H1 (cell line): ENCODE results near the gene DNAJC5G. TPM values are rescaled to one million over a fixed set of nuclear protein-coding genes. Genes with fewer than 3 reads are reported as not detected.

ENCODE experiments used
- BCL11A ChIP-seq, 2 experiments: IDR thresholded peaks; one replicate each; pipeline ENCODE4 v1.6.1; 2011; ENCODE audit warnings: low read depth in 2 of 2, low read length in 2 of 2, mild to moderate bottlenecking in 2 of 2
- CTBP2 ChIP-seq: IDR thresholded peaks from 2 replicates; pipeline ENCODE4 v1.7.0; 2011; ENCODE audit warnings: borderline replicate concordance, mild to moderate bottlenecking, moderate library complexity, mixed read lengths, low read length; ENCODE audit not compliant: insufficient read depth, insufficient read length
- NANOG ChIP-seq: IDR thresholded peaks from 2 replicates; pipeline ENCODE4 v1.6.1; 2011; ENCODE audit warnings: low read length, low read depth, mild to moderate bottlenecking, inconsistent platforms; ENCODE audit not compliant: insufficient read depth, poor library complexity, severe bottlenecking
- NRF1 ChIP-seq: IDR thresholded peaks from 2 replicates; pipeline ENCODE4 v1.6.1; 2011; ENCODE audit warnings: mild to moderate bottlenecking, low read depth, low read length, improper control_type of control experiment
- RFX5 ChIP-seq: IDR thresholded peaks from 2 replicates; pipeline ENCODE4 v1.6.1; 2011; ENCODE audit warnings: low read depth, low read length, improper control_type of control experiment, borderline replicate concordance
- RNF2 ChIP-seq: fragments of 200-900, 300-1000 bp; sonication (generic); IDR thresholded peaks from 2 replicates; pipeline ENCODE4 v1.7.1; 2016; ENCODE audit warnings: borderline replicate concordance, low read depth, mild to moderate bottlenecking, antibody characterized with exemption, low read length; ENCODE audit not compliant: poor library complexity, severe bottlenecking; ENCODE audit errors: missing control alignments
- SAP30 ChIP-seq: fragments of 300-600 bp; sonication (generic); IDR thresholded peaks from 2 replicates; pipeline ENCODE4 v1.7.1; 2012; ENCODE audit warnings: low read length, moderate library complexity, mild to moderate bottlenecking, inconsistent platforms; ENCODE audit not compliant: insufficient read depth, insufficient replicate concordance
- polyA plus RNA-seq, 7 experiments: library from polyadenylated mRNA; depleted of rRNA in 3 of 7; stranded (reverse) in 5 of 7; unstranded in 2 of 7; fragments of >200 nt in 5 of 7; fragments of 200-250 nt in 2 of 7; gene quantifications; 1 replicate in 5 of 7; 2 replicates in 1 of 7; 4 replicates in 1 of 7; pipeline versions ENCODE4 v1.2.1 to v1.2.3, GENCODE V29; 2011 to 2013; ENCODE audit warnings: missing spikeins in 2 of 7, mixed read lengths in 2 of 7
- total RNA-seq: library from RNA; stranded (reverse); fragmentation: NEBNext Ultra II Directional; extraction: Animal tissue kit (Norgen Biotek cat#: 25700); gene quantifications from 2 replicates; pipeline ENCODE4 v1.2.1, GENCODE V29; 2021
- TF ChIP-seq, protein P1 (sequence below): fragments of 300-600 bp; sonication (generic); IDR thresholded peaks from 2 replicates; pipeline ENCODE4 v1.7.1; 2012; ENCODE audit warnings: low read length, moderate library complexity, mild to moderate bottlenecking, inconsistent platforms; ENCODE audit not compliant: insufficient replicate concordance

Gene DNAJC5G
- total and polyA plus RNA-seq, 2 of the 8 experiments (the other 6 are each of a cell fraction or from before 2014, with no cell fraction given) = 0.83 to 1.4 TPM

DNA sequence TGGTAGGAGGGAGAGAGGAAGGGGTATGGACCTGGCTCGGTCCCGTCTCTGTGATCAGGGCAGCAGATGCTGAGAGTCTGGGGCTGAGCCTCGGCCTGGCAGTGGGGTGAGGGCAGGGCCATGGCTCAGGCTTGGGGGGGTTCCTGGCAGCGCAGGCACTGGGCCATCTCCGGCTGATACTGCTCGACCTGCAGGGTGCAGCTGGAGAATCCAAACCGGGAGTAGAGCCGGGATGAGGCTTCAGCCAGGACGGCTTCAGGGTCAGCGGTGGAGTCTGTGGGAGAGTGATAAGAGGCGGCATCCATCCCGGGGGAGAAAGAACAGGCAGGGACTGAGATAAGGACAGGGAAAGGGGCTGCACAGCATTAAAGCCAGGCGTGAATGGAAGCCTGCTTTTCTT lies 20.0 kb upstream of the DNAJC5G start (continued):
- TF ChIP-seq RNF2 (no peak), NRF1 (no peak), RFX5 (no peak), CTBP2 (no peak), SAP30 (no peak), NANOG (no peak), BCL11A (IDR thresholded peaks at IDR 0.05; ENCODE audit: low read depth in 2 of 2, low read length in 2 of 2) (no peak)
- TF ChIP-seq, protein P1, sequence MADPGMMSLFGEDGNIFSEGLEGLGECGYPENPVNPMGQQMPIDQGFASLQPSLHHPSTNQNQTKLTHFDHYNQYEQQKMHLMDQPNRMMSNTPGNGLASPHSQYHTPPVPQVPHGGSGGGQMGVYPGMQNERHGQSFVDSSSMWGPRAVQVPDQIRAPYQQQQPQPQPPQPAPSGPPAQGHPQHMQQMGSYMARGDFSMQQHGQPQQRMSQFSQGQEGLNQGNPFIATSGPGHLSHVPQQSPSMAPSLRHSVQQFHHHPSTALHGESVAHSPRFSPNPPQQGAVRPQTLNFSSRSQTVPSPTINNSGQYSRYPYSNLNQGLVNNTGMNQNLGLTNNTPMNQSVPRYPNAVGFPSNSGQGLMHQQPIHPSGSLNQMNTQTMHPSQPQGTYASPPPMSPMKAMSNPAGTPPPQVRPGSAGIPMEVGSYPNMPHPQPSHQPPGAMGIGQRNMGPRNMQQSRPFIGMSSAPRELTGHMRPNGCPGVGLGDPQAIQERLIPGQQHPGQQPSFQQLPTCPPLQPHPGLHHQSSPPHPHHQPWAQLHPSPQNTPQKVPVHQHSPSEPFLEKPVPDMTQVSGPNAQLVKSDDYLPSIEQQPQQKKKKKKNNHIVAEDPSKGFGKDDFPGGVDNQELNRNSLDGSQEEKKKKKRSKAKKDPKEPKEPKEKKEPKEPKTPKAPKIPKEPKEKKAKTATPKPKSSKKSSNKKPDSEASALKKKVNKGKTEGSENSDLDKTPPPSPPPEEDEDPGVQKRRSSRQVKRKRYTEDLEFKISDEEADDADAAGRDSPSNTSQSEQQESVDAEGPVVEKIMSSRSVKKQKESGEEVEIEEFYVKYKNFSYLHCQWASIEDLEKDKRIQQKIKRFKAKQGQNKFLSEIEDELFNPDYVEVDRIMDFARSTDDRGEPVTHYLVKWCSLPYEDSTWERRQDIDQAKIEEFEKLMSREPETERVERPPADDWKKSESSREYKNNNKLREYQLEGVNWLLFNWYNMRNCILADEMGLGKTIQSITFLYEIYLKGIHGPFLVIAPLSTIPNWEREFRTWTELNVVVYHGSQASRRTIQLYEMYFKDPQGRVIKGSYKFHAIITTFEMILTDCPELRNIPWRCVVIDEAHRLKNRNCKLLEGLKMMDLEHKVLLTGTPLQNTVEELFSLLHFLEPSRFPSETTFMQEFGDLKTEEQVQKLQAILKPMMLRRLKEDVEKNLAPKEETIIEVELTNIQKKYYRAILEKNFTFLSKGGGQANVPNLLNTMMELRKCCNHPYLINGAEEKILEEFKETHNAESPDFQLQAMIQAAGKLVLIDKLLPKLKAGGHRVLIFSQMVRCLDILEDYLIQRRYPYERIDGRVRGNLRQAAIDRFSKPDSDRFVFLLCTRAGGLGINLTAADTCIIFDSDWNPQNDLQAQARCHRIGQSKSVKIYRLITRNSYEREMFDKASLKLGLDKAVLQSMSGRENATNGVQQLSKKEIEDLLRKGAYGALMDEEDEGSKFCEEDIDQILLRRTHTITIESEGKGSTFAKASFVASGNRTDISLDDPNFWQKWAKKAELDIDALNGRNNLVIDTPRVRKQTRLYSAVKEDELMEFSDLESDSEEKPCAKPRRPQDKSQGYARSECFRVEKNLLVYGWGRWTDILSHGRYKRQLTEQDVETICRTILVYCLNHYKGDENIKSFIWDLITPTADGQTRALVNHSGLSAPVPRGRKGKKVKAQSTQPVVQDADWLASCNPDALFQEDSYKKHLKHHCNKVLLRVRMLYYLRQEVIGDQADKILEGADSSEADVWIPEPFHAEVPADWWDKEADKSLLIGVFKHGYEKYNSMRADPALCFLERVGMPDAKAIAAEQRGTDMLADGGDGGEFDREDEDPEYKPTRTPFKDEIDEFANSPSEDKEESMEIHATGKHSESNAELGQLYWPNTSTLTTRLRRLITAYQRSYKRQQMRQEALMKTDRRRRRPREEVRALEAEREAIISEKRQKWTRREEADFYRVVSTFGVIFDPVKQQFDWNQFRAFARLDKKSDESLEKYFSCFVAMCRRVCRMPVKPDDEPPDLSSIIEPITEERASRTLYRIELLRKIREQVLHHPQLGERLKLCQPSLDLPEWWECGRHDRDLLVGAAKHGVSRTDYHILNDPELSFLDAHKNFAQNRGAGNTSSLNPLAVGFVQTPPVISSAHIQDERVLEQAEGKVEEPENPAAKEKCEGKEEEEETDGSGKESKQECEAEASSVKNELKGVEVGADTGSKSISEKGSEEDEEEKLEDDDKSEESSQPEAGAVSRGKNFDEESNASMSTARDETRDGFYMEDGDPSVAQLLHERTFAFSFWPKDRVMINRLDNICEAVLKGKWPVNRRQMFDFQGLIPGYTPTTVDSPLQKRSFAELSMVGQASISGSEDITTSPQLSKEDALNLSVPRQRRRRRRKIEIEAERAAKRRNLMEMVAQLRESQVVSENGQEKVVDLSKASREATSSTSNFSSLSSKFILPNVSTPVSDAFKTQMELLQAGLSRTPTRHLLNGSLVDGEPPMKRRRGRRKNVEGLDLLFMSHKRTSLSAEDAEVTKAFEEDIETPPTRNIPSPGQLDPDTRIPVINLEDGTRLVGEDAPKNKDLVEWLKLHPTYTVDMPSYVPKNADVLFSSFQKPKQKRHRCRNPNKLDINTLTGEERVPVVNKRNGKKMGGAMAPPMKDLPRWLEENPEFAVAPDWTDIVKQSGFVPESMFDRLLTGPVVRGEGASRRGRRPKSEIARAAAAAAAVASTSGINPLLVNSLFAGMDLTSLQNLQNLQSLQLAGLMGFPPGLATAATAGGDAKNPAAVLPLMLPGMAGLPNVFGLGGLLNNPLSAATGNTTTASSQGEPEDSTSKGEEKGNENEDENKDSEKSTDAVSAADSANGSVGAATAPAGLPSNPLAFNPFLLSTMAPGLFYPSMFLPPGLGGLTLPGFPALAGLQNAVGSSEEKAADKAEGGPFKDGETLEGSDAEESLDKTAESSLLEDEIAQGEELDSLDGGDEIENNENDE = no peak
- TF ChIP-seq, all 59 proteins: peak for 0
